Pancreas (tissue), 10 donors: ENCODE data around the gene CDKN1C. TPM values are rescaled to one million over a fixed set of nuclear protein-coding genes. Genes with fewer than 3 reads are reported as not detected.

Experiments used
- ATAC-seq, 4 donors: fragments of 200-7000 bp; cut with Tn5 transposase; one replicate each; pipeline versions ENCODE4 v1.8.0 to v1.9.1; 2020; ENCODE audit warnings: mild to moderate bottlenecking in 4 of 4, moderate library complexity in 4 of 4
- DNase-seq, 6 donors: peaks; one replicate each; pipeline ENCODE4 v3.0.0-alpha.2; 2020
- FAIRE-seq: peaks from 2 replicates; lab custom pipeline; 2012; peaks lifted over from hg19 to GRCh38; lab: Jason Lieb, UNC
- H3K27ac ChIP-seq, 4 donors: fragments of 200-600 bp; sonication (generic); 1 replicate in 3 of 4; 2 replicates in 1 of 4; pipeline versions ENCODE4 v1.5.0 to v1.8.0; 2020
- H3K27me3 ChIP-seq, 4 donors: fragments of 200-600 bp; one replicate each; pipeline ENCODE4 v1.8.0; 2021
- H3K36me3 ChIP-seq, 3 donors: fragments of 200-600 bp; sonication (generic) in 1 of 3; one replicate each; pipeline versions ENCODE4 v1.5.0 to v1.8.0; 2020 to 2021
- H3K4me1 ChIP-seq, 3 donors: fragments of 200-600 bp; one replicate each; pipeline ENCODE4 v1.8.0; 2021
- H3K4me3 ChIP-seq, 4 donors: fragments of 200-600 bp; sonication (generic) in 2 of 4; one replicate each; pipeline versions ENCODE4 v1.5.0 to v1.8.0; 2020 to 2021
- H3K9me3 ChIP-seq, 4 donors: fragments of 200-600 bp; one replicate each; pipeline ENCODE4 v1.8.0; 2021
- WGBS, 2 donors: extraction: QIAGEN DNeasy Blood & Tissue Kit; methylation state at CpG; one replicate each; pipeline ENCODE4 v1.1.7; 2013; 5-methylcytosine and 5-hydroxymethylcytosine counted together
- intact Hi-C, 3 donors: fragments of 100-400 bp; cut with DNase I; formaldehyde crosslinking; loops; one replicate each; pipeline versions ENCODE4 v1.11.1 to v1.14.2; 2022
- polyA plus RNA-seq, 2 donors: library from polyadenylated mRNA; stranded (reverse); fragments of 200-250 nt; gene quantifications; one replicate each; pipeline ENCODE4 v1.2.3, GENCODE V29; 2013
- total RNA-seq, 6 donors: library from RNA; stranded (reverse); fragmentation: NEBNext Ultra II Directional in 4 of 6; extraction: Animal tissue kit (Norgen Biotek cat#: 25700) in 4 of 6; gene quantifications; one replicate each; pipeline versions ENCODE4 v1.2.1 to v1.2.4, GENCODE V29; 2021 to 2023
- TF ChIP-seq, protein P1 (sequence below), 4 donors: fragments of 200-600 bp; sonication (generic) in 3 of 4; IDR thresholded peaks; one replicate each; pipeline versions ENCODE4 v1.5.0 to v1.8.0; 2021; ENCODE audit warnings: antibody characterized with exemption in 4 of 4
- donor health status: healthy with polysubstance abuse.
- donor health status: DM: no; HTN: no; CAD: no; lungs with moderate emphysema.
- donor health status: DM: no; HTN: no; CAD: no.
- donor health status: control.
- donor health status: control.
- donor health status: Bipolar disorder and iron deficiency.
- donor health status: DM: yes; HTN: yes; CAD: no.
- donor health status: DM: no; HTN: no; CAD: no.
- donor health status: DM: no; HTN: no; CAD: no.
- donor health status: DM: yes; HTN: yes; CAD: no.

CDKN1C gene
- total and polyA plus RNA-seq, 8 donors: 9.2 to 71.4 (median 20.0) TPM

DNA sequence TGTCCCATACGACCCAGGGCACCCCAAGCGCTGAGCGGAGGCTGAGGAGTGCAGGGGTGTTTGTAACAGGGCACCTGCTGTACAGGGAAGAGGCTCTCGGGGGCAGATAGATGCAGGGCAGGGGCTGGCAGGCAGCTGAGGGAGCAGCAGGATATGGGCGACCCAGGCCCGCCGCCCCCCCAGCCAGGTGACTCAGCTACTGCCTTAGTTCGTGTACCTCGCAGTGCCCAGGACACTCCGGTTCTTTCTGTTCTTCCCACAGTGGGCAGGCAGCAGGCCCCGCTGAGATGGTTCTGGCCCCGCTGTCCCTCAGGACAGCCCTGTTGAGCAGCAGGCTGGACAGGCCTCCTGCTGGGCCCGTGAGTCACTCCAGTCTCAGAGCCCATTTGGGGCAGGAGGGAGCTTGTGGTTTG, 27.4 kb upstream of the CDKN1C start:
- peak in 2 of 6 donors; percentile 62 to 65 for DNase-seq
- Histone ChIP-seq H3K36me3 (no peaks in the 10 kb centered on the region), H3K4me1 (peaks cover 22 to 28% (median 23%) of the 10 kb centered on the region in 3 donors), H3K27me3 (no peaks in the 10 kb centered on the region), H3K4me3 (no peak overlapping the region), H3K27ac (peak overlapping the region; percentile 82 to 93 (median 87)), H3K9me3 (no peaks in the 10 kb centered on the region)
- WGBS, 2 donors: 71 to 78% methylated on average over 13 of the region's 13 CpGs
- ATAC-seq: peak; percentile 4 to 13 (median 8)
- intact Hi-C loops: no loop called here
- no peak for FAIRE-seq
- TF ChIP-seq, protein P1, sequence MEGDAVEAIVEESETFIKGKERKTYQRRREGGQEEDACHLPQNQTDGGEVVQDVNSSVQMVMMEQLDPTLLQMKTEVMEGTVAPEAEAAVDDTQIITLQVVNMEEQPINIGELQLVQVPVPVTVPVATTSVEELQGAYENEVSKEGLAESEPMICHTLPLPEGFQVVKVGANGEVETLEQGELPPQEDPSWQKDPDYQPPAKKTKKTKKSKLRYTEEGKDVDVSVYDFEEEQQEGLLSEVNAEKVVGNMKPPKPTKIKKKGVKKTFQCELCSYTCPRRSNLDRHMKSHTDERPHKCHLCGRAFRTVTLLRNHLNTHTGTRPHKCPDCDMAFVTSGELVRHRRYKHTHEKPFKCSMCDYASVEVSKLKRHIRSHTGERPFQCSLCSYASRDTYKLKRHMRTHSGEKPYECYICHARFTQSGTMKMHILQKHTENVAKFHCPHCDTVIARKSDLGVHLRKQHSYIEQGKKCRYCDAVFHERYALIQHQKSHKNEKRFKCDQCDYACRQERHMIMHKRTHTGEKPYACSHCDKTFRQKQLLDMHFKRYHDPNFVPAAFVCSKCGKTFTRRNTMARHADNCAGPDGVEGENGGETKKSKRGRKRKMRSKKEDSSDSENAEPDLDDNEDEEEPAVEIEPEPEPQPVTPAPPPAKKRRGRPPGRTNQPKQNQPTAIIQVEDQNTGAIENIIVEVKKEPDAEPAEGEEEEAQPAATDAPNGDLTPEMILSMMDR (IDR thresholded peaks at IDR 0.05): no peak

DNA sequence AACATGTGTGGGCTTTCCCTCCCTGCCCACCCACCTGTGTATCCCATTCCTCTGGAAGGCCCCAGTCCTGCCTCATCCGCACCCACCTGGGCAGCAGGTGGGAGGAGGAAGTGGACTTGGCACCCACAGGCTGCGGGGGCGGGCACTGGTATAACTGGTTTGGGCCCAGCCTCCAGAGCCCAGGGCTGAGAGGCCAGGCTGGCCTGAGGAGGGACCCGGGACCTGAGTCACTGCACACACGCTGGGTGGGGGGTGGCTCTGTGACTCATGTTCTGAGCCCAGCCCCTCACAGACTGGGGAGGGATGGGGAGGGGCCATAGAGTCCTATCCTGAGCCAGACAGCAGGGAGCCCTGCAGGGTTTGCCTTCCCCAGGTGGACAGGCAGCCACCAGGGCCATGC, 26.9 kb upstream of the CDKN1C start:
- peak; percentile 90 to 94 (median 92) for ATAC-seq
- no peaks in the 10 kb centered on the region for H3K36me3 ChIP-seq
- H3K27me3 ChIP-seq: no peaks in the 10 kb centered on the region
- peak; percentile 90 to 98 (median 94) for DNase-seq
- FAIRE-seq: no peak
- WGBS, 2 donors: 0 to 18% methylated on average over 4 to 5 of the region's 5 CpGs
- peaks cover 22 to 28% (median 23%) of the 10 kb centered on the region in 3 donors for H3K4me1 ChIP-seq
- H3K9me3 ChIP-seq: no peaks in the 10 kb centered on the region
- H3K27ac ChIP-seq: peak overlapping the region; percentile 82 to 93 (median 87)
- intact Hi-C loops: no loop called here
- TF ChIP-seq, protein P1 (IDR thresholded peaks at IDR 0.05): no peak
- no peak overlapping the region for H3K4me3 ChIP-seq

DNA sequence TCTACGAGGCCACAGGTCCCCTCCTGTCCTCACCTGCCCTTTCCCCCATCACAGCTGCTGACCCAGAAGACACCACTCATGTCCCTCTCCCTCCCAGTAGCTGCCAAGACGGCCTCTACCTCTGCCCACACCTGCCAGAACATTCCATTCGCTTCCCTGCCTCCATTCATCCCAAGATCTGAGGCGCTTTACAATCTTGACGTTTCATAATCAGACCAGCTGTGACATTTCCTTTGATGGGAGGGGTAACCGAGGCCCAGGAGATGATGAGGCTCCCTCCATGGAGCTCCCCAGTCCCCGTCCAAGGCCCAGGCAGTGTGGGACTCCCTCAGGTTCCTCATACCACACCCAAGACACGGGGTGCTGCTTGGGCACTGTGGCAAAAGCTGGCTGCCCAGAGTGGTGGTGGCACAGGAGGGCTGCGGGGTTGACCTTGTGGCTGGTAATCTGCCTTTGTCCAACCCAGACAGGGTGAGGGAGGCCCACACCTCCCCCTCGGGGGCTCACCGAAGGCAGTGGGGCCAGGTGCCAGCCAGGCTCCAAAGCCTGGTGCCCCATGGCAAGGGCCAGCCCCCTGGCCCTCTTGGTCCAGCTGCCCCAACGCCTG, 26.3 kb upstream of the CDKN1C start:
- H3K4me1 ChIP-seq: peaks cover 22 to 28% (median 23%) of the 10 kb centered on the region in 3 donors
- 24% methylated on average over 12 of the region's 12 CpGs for WGBS, 2 donors
- ATAC-seq: peak; percentile 35 to 53 (median 46)

GRCh38 chr11:2911088-2911784, 25.7 kb upstream of the CDKN1C start:
- TF ChIP-seq, protein P1 (IDR thresholded peaks at IDR 0.05): no peak
- no peak for FAIRE-seq
- H3K27ac ChIP-seq: peak overlapping the region; percentile 82 to 93 (median 87)

More for the DNA sequence above, 26.3 kb upstream of the CDKN1C start:
- intact Hi-C loops: no loop called here
- Histone ChIP-seq H3K9me3 (no peaks in the 10 kb centered on the region), H3K36me3 (no peaks in the 10 kb centered on the region), H3K27ac (peak overlapping the region; percentile 82 to 93 (median 87)), H3K27me3 (no peaks in the 10 kb centered on the region), H3K4me3 (no peak overlapping the region)
- FAIRE-seq (no peak), DNase-seq (peak in 2 of 6 donors; percentile 52 to 76)
- TF ChIP-seq, protein P1 (IDR thresholded peaks at IDR 0.05): no peak

More at GRCh38 chr11:2911088-2911784, 25.7 kb upstream of the CDKN1C start:
- no peaks in the 10 kb centered on the region for H3K9me3 ChIP-seq
- H3K4me3 ChIP-seq: no peak overlapping the region
- peaks cover 22 to 28% (median 23%) of the 10 kb centered on the region in 3 donors for H3K4me1 ChIP-seq
- peak in 2 of 6 donors; percentile 49 to 71 for DNase-seq
- no peaks in the 10 kb centered on the region for H3K27me3 ChIP-seq
- H3K36me3 ChIP-seq: no peaks in the 10 kb centered on the region
- WGBS, 2 donors: 74 to 75% methylated on average over 15 to 18 of the region's 18 CpGs
- intact Hi-C loops: no loop called here
- peak in 2 of 4 donors; percentile 5 to 11 for ATAC-seq
